Endothelial cell of umbilical vein (primary cell): Measurements from ENCODE around the gene DLGAP1. TPM values are rescaled to one million over a fixed set of nuclear protein-coding genes. Genes with fewer than 3 reads are reported as not detected.

Experiments
- BruUV-seq: library from RNA; stranded (reverse); fragments of 400-500 nt; replicated peaks from 2 replicates; lab custom pipeline; 2021; lab: Mats Ljungman, UMichigan
- CTCF ChIA-PET: fragments of 300-600, 350-600 bp; sonication (Branson Sonifier 250); formaldehyde crosslinking; loops from one replicate; lab custom pipeline; 2021; ENCODE audit warnings: antibody characterized with exemption, inconsistent platforms; lab: Charles Lee
- POLR2A ChIA-PET: fragments of 300-600, 350-600 bp; sonication (Branson Sonifier 250); formaldehyde crosslinking; loops from one replicate; lab custom pipeline; 2021; ENCODE audit warnings: antibody characterized with exemption, inconsistent platforms; lab: Charles Lee
- DNase-seq: peaks from one replicate; pipeline ENCODE4 v3.0.0-alpha.2; 2011; ENCODE audit warnings: low read depth, low spot score
- FAIRE-seq: peaks from 2 replicates; lab custom pipeline; 2011; peaks lifted over from hg19 to GRCh38; lab: Jason Lieb, UNC
- H2AFZ ChIP-seq: 2 replicates; pipeline ENCODE4 v1.6.0; 2012; ENCODE audit warnings: low read depth, low read length, control low read depth, inconsistent platforms
- H3K27ac ChIP-seq: 2 replicates; pipeline ENCODE4 v1.5.1; 2011; ENCODE audit warnings: low read depth, mild to moderate bottlenecking, control low read depth, low read length, moderate library complexity; ENCODE audit not compliant: insufficient read depth
- H3K27me3 ChIP-seq, 2 experiments: 2 replicates each; pipeline versions ENCODE4 v1.6.0 to v1.6.1; 2011; ENCODE audit warnings: low read length in 2 of 2, mixed read lengths in 1 of 2; ENCODE audit not compliant: control insufficient read depth in 2 of 2, insufficient read depth in 2 of 2
- H3K36me3 ChIP-seq, 2 experiments: 2 replicates in 1 of 2; 3 replicates in 1 of 2; pipeline ENCODE4 v1.5.1; 2011; ENCODE audit warnings: low read length in 2 of 2, mild to moderate bottlenecking in 1 of 2, moderate library complexity in 1 of 2; ENCODE audit not compliant: control insufficient read depth in 2 of 2, insufficient read depth in 2 of 2; ENCODE audit errors: extremely low read depth in 1 of 2
- H3K4me1 ChIP-seq: 3 replicates; pipeline ENCODE4 v1.5.1; 2011; ENCODE audit warnings: mild to moderate bottlenecking, low read length; ENCODE audit not compliant: control insufficient read depth, insufficient read depth; ENCODE audit errors: extremely low read depth
- H3K4me2 ChIP-seq: 2 replicates; pipeline ENCODE4 v1.6.1; 2011; ENCODE audit warnings: low read length, control low read depth, mixed read lengths; ENCODE audit not compliant: insufficient read depth
- H3K4me3 ChIP-seq, 3 experiments: fragments of 200-600 bp in 1 of 3; sonication (generic), shearing (Covaris generic) in 1 of 3; replicated peaks in 1 of 3; 2 replicates each; pipeline ENCODE4 v1.5.1; 2011 to 2016; ENCODE audit warnings: control low read depth in 3 of 3, low read length in 3 of 3, mild to moderate bottlenecking in 2 of 3, inconsistent platforms in 1 of 3, low read depth in 1 of 3, moderate library complexity in 1 of 3; ENCODE audit not compliant: insufficient read depth in 1 of 3
- H3K79me2 ChIP-seq: 2 replicates; pipeline ENCODE4 v1.6.0; 2012; ENCODE audit warnings: low read length, inconsistent platforms; ENCODE audit not compliant: control insufficient read depth, insufficient read depth
- H3K9ac ChIP-seq: replicated peaks from 2 replicates; pipeline ENCODE3; 2011; ENCODE audit warnings: low read length, control low read depth; ENCODE audit not compliant: insufficient read depth; ENCODE audit errors: extremely low read depth
- H3K9me1 ChIP-seq: replicated peaks from 3 replicates; pipeline ENCODE4 v1.6.0; 2011; ENCODE audit warnings: mild to moderate bottlenecking, low read length; ENCODE audit not compliant: control insufficient read depth, insufficient read depth; ENCODE audit errors: extremely low read depth
- H3K9me3 ChIP-seq: replicated peaks from 2 replicates; pipeline ENCODE4 v1.5.1; 2012; ENCODE audit warnings: low read length, inconsistent platforms; ENCODE audit not compliant: control insufficient read depth, insufficient read depth
- H4K20me1 ChIP-seq: replicated peaks from 2 replicates; pipeline ENCODE3; 2011; ENCODE audit warnings: mild to moderate bottlenecking, low read length; ENCODE audit not compliant: control insufficient read depth, insufficient read depth; ENCODE audit errors: extremely low read depth
- CTCF ChIP-seq, 2 donors: IDR thresholded peaks; 1 replicate in 1 of 2; 2 replicates in 1 of 2; pipeline ENCODE4 v1.5.1; 2011; ENCODE audit warnings: low read length in 2 of 2, mild to moderate bottlenecking in 2 of 2, moderate library complexity in 2 of 2, control low read depth in 1 of 2, inconsistent platforms in 1 of 2, low read depth in 1 of 2; ENCODE audit not compliant: insufficient read depth in 1 of 2; ENCODE audit errors: extremely low read depth in 1 of 2
- EZH2 ChIP-seq: IDR thresholded peaks from 2 replicates; pipeline ENCODE4 v1.6.1; 2012; ENCODE audit warnings: borderline replicate concordance, low read depth, mild to moderate bottlenecking, moderate library complexity, low read length, inconsistent platforms; ENCODE audit not compliant: severe bottlenecking
- FOS ChIP-seq: IDR thresholded peaks from 2 replicates; pipeline ENCODE4 v1.6.1; 2011; ENCODE audit warnings: mild to moderate bottlenecking, low read length, moderate library complexity, borderline replicate concordance; ENCODE audit not compliant: insufficient read depth
- GATA2 ChIP-seq: IDR thresholded peaks from 2 replicates; pipeline ENCODE4 v1.7.0; 2011; ENCODE audit warnings: low read depth, mild to moderate bottlenecking, moderate library complexity, mixed read lengths, low read length; ENCODE audit not compliant: insufficient read length, insufficient read depth
- JUN ChIP-seq: IDR thresholded peaks from 2 replicates; pipeline ENCODE4 v1.6.1; 2011; ENCODE audit warnings: borderline replicate concordance, low read depth; ENCODE audit not compliant: insufficient read length, insufficient read depth
- MAX ChIP-seq: IDR thresholded peaks from 2 replicates; pipeline ENCODE4 v1.6.1; 2011; ENCODE audit not compliant: insufficient read depth, insufficient read length
- MYC ChIP-seq: IDR thresholded peaks from one replicate; pipeline ENCODE4 v1.6.1; 2011; ENCODE audit warnings: mild to moderate bottlenecking, low read depth, low read length
- POLR2A ChIP-seq: IDR thresholded peaks from 2 replicates; pipeline ENCODE4 v1.6.1; 2012; ENCODE audit warnings: low read depth, mild to moderate bottlenecking, control low read depth, low read length
- POLR2AphosphoS5 ChIP-seq: IDR thresholded peaks from 2 replicates; pipeline ENCODE4 v1.6.1; 2012; ENCODE audit warnings: low read depth, mild to moderate bottlenecking, control low read depth, low read length, moderate library complexity; ENCODE audit not compliant: insufficient read depth
- dilution Hi-C: fragments of 300-500 bp; cut with MboI; formaldehyde crosslinking; loops from one replicate; pipeline ENCODE4 v1.15.0; 2019; ENCODE audit warnings: low sequenced_read_pairs; ENCODE audit not compliant: extremely low pct_ligation_motif_present
- intact Hi-C: fragments of 100-400 bp; cut with micrococcal nuclease; formaldehyde crosslinking; loops from one replicate; pipeline ENCODE4 v1.10.0; 2022
- polyA plus RNA-seq, 4 experiments: library from polyadenylated mRNA; depleted of rRNA in 3 of 4; stranded (reverse) in 3 of 4; unstranded in 1 of 4; fragments of >200 nt; gene quantifications; 2 replicates each; pipeline versions ENCODE4 v1.2.1 to v1.2.3, GENCODE V29; 2011 to 2012; ENCODE audit warnings: missing spikeins in 1 of 4
- total RNA-seq: library from RNA; stranded (reverse); gene quantifications from 2 replicates; pipeline ENCODE4 v1.2.3, GENCODE V29; 2021

The DLGAP1 gene
- total and polyA plus RNA-seq, 2 donors (not counting 3 experiments of a cell fraction or from before 2014, with no cell fraction given) = 0.04 TPM; not detected in 1

- H3K9ac ChIP-seq = no peak overlapping the region
- H3K9me1 ChIP-seq = no peaks in the 10 kb centered on the region
- no peak overlapping the region for H2AFZ ChIP-seq
- TF ChIP-seq MAX = no peak
- no peak for TF ChIP-seq CTCF (IDR thresholded peaks at IDR 0.05; ENCODE audit: extremely low read depth in 1 of 2, insufficient read depth in 1 of 2, low read depth in 1 of 2, low read length in 2 of 2)
- TF ChIP-seq GATA2 = no peak
- no peak for TF ChIP-seq JUN
- TF ChIP-seq FOS = no peak
- TF ChIP-seq POLR2A = no peak
- TF ChIP-seq POLR2AphosphoS5 = no peak
- no peak for TF ChIP-seq MYC
- TF ChIP-seq EZH2 = no peak
- H3K4me1 ChIP-seq = no peaks in the 10 kb centered on the region
- intact Hi-C loops = no loop called here
- no peak for DNase-seq
- H3K79me2 ChIP-seq = no peaks in the 10 kb centered on the region
- no peaks in the 10 kb centered on the region for H3K36me3 ChIP-seq
- POLR2A ChIA-PET = no interaction called here
- FAIRE-seq = no peak
- no peaks in the 10 kb centered on the region for H3K27me3 ChIP-seq
- CTCF ChIA-PET = interaction anchor here (0.8 to 7.0 kb wide), 2 partner anchors 13 to 211 kb away, joined by 4 to 52 read pairs; no protein-coding TSS in a partner anchor
- no TSS peak for BruUV-seq
- no peak overlapping the region for H3K27ac ChIP-seq
- H3K4me2 ChIP-seq = no peak overlapping the region
- no peaks in the 10 kb centered on the region for H3K9me3 ChIP-seq
- H4K20me1 ChIP-seq = no peaks in the 10 kb centered on the region
- dilution Hi-C loops = no loop called here
- no peak overlapping the region for H3K4me3 ChIP-seq
Measured at GRCh38 chr18:3982541-3982940, 472.6 kb downstream of the DLGAP1 start.
